Measurements from ENCODE around the gene OR4K1. TPM values are rescaled to one million over a fixed set of nuclear protein-coding genes. Genes with fewer than 3 reads are reported as not detected.

Gene OR4K1
- not detected for total RNA-seq

DNA sequence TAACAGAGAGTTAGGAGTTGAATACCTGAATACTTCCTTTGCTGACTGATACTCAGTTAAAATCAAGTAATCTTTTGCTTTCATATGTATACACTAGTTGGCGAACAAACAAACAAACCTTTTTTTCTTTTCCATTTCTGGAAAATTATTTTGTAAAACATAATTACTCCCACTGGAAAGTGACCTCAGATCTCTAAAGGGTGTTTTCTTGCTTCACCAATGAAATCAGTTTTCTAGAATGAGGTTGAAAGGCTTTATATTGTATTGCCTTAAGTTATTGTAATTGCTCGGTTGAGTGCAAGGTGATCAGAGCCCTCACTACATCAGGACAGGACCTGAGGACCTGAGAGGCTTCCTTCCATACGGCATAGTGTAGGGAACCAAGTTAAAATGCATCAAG, at the start of gene OR4K1:
TSS of gene OR4K1 (plus strand) at position 301 of the 400 bp plus-strand sequence. CDS start 4,750 bp downstream, outside the sequence.
- no peak for DNase-seq (ENCODE audit: low spot score in 2 of 2)
- intact Hi-C loops (cut with DNase I; ENCODE audit: low total_unique reads): no loop called here
- Histone ChIP-seq H3K9me3 (no peaks in the 10 kb centered on the region), H3K27me3 (no peaks in the 10 kb centered on the region), H3K27ac (no peak within 1 kb of the TSS), H3K4me3 (no peak within 1 kb of the TSS), H3K4me1 (no peaks in the 10 kb centered on the region), H3K36me3 (no peaks in the 10 kb centered on the region)
- TF ChIP-seq POLR2AphosphoS5 (IDR thresholded peaks at IDR 0.05) (no peak), POLR2A (IDR thresholded peaks at IDR 0.05) (no peak)

DNA sequence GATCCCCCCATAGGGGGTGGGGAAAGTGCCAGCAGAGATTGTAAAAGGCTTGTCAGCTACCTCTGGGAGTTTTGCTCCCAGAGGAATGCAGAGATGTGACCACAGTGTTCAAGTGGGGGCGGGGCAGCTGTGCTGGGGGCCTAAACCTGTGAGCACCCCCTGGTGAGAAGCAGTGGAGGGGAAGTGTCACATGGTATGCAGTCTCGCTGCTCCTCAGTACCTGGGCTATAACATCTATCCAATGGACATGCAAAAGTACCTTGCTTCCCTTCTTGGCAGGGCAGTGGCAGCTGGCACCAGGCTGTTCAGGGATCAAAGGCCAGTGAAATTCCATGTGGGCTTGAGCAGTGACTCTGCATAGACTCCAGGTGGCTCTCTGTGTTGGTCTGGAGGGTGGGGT, 35.4 kb upstream of the OR4K1 start:
- no peak overlapping the region for H3K4me3 ChIP-seq
- DNase-seq (ENCODE audit: low spot score in 2 of 2): no peak
- TF ChIP-seq POLR2AphosphoS5 (IDR thresholded peaks at IDR 0.05) (no peak), CTCF (IDR thresholded peaks at IDR 0.05) (no peak), POLR2A (IDR thresholded peaks at IDR 0.05) (no peak)
- intact Hi-C loops (cut with DNase I; ENCODE audit: low total_unique reads): no loop called here
- no peak overlapping the region for H3K27ac ChIP-seq
- H3K4me1 ChIP-seq: no peaks in the 10 kb centered on the region
- peaks cover 28 to 84% of the 10 kb centered on the region in 2 donors for H3K9me3 ChIP-seq
- H3K36me3 ChIP-seq: no peaks in the 10 kb centered on the region
- no peaks in the 10 kb centered on the region for H3K27me3 ChIP-seq

GRCh38 chr14:19900999-19901398, 29.7 kb upstream of the OR4K1 start:
- Histone ChIP-seq H3K4me3 (no peak overlapping the region), H3K9me3 (peaks cover 2 to 37% of the 10 kb centered on the region in 2 donors), H3K36me3 (no peaks in the 10 kb centered on the region), H3K27me3 (no peaks in the 10 kb centered on the region), H3K27ac (no peak overlapping the region), H3K4me1 (no peaks in the 10 kb centered on the region)
- no peak for DNase-seq (ENCODE audit: low spot score in 2 of 2)
- intact Hi-C loops (cut with DNase I; ENCODE audit: low total_unique reads): no loop called here
- no peak for TF ChIP-seq POLR2A (IDR thresholded peaks at IDR 0.05)
- no peak for TF ChIP-seq CTCF (IDR thresholded peaks at IDR 0.05)
- TF ChIP-seq POLR2AphosphoS5 (IDR thresholded peaks at IDR 0.05): no peak

DNA sequence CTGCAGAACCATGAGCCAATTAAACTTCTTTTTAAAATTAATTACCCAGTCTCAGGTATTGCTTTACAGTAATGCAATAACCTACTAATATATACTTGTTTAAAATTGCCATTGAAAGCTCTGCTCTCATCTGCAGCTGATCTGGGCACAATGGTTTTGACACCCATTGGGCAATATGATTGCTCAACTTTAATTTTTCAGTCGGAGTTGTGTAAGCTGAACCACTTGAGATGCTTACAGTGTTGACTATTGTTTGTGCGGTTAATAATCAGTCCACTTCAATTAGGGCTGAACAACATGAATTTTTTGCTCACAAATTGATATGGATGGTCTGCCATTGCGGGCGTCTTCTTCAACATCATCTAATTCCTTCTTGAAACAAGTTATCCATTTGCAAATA, 28.3 kb upstream of the OR4K1 start:
- TF ChIP-seq POLR2AphosphoS5 (IDR thresholded peaks at IDR 0.05): no peak
- no peak for TF ChIP-seq POLR2A (IDR thresholded peaks at IDR 0.05)
- no peak for TF ChIP-seq CTCF (IDR thresholded peaks at IDR 0.05)
- intact Hi-C loops (cut with DNase I; ENCODE audit: low total_unique reads): no loop called here
- no peak for DNase-seq (ENCODE audit: low spot score in 2 of 2)
- H3K27me3 ChIP-seq: no peaks in the 10 kb centered on the region
- H3K36me3 ChIP-seq: no peaks in the 10 kb centered on the region
- no peaks in the 10 kb centered on the region for H3K4me1 ChIP-seq
- peaks cover 0 to 23% of the 10 kb centered on the region in 2 donors for H3K9me3 ChIP-seq
- H3K4me3 ChIP-seq: no peak overlapping the region
- no peak overlapping the region for H3K27ac ChIP-seq

- no peak for TF ChIP-seq CTCF (IDR thresholded peaks at IDR 0.05)
- Histone ChIP-seq H3K27ac (no peak overlapping the region), H3K36me3 (no peaks in the 10 kb centered on the region), H3K4me3 (no peak overlapping the region), H3K9me3 (peaks cover 0 to 4% of the 10 kb centered on the region in 2 donors), H3K4me1 (no peaks in the 10 kb centered on the region), H3K27me3 (no peaks in the 10 kb centered on the region)
- intact Hi-C loops (cut with DNase I; ENCODE audit: low total_unique reads): no loop called here
- DNase-seq (ENCODE audit: low spot score in 2 of 2): no peak
Observed at GRCh38 chr14:19906665-19907064, 24.1 kb upstream of the OR4K1 start.

- Histone ChIP-seq H3K36me3 (no peaks in the 10 kb centered on the region), H3K27me3 (no peaks in the 10 kb centered on the region), H3K4me1 (no peaks in the 10 kb centered on the region), H3K9me3 (peaks cover 0 to 3% of the 10 kb centered on the region in 2 donors), H3K4me3 (no peak overlapping the region), H3K27ac (no peak overlapping the region)
- TF ChIP-seq CTCF (IDR thresholded peaks at IDR 0.05) (no peak), POLR2AphosphoS5 (IDR thresholded peaks at IDR 0.05) (no peak), POLR2A (IDR thresholded peaks at IDR 0.05) (no peak)
- intact Hi-C loops (cut with DNase I; ENCODE audit: low total_unique reads): no loop called here
- DNase-seq (ENCODE audit: low spot score in 2 of 2): no peak
Observed at GRCh38 chr14:19911114-19911513, 19.6 kb upstream of the OR4K1 start.

Measured in breast epithelium (tissue), 4 donors.